Stimulated activated CD4-positive, alpha-beta T cell treated with anti-CD3 and anti-CD28 coated beads, Interleukin-12 subunit alpha, Interleukin-12 subunit beta, amount 100 ng/mL, for 48 hours (primary cell): ENCODE results near the gene NAPA.
A peak's percentile ranks its signal among the peaks of the same experiment; 100 is the strongest.

Source experiments
- DNase-seq, 3 donors: peaks; one replicate each; pipeline ENCODE4 v3.0.0-alpha.2; 2020; ENCODE audit warnings: low read depth in 2 of 3, low spot score in 1 of 3

The NAPA gene

GRCh38 chr19:47523473-47523872 is 8.6 kb upstream of the NAPA start:
- no peak for DNase-seq

GRCh38 chr19:47521473-47522180 is 6.8 kb upstream of the NAPA start:
- DNase-seq: no peak

- DNase-seq: no peak
Measured at GRCh38 chr19:47520839-47521238, 6.0 kb upstream of the NAPA start.

- no peak for DNase-seq
Measured at GRCh38 chr19:47520343-47520806, 5.5 kb upstream of the NAPA start.

- no peak for DNase-seq
Measured at GRCh38 chr19:47518854-47519253, 4.0 kb upstream of the NAPA start.

- peak; percentile 33 to 42 (median 35) for DNase-seq
Measured at GRCh38 chr19:47518139-47518538, 3.3 kb upstream of the NAPA start.

GRCh38 chr19:47514151-47514868 is 553 bp downstream of the NAPA start:
- DNase-seq: no peak

- no peak for DNase-seq
Measured at GRCh38 chr19:47512948-47513319, 1.9 kb downstream of the NAPA start.

GRCh38 chr19:47512183-47512947 is 2.5 kb downstream of the NAPA start:
- no peak for DNase-seq

GRCh38 chr19:47511681-47512080 is 3.2 kb downstream of the NAPA start:
- DNase-seq: no peak

- no peak for DNase-seq
Measured at GRCh38 chr19:47511128-47511517, 3.7 kb downstream of the NAPA start.

- DNase-seq: no peak
Measured at GRCh38 chr19:47510516-47511127, 4.2 kb downstream of the NAPA start.

- DNase-seq: no peak
Measured at GRCh38 chr19:47509973-47510372, 4.9 kb downstream of the NAPA start.

GRCh38 chr19:47509170-47509847 is 5.6 kb downstream of the NAPA start:
- DNase-seq: no peak

- DNase-seq: no peak
Measured at GRCh38 chr19:47508721-47509120, 6.1 kb downstream of the NAPA start.

- DNase-seq: no peak
Measured at GRCh38 chr19:47507924-47508553, 6.8 kb downstream of the NAPA start.

- no peak for DNase-seq
Measured at GRCh38 chr19:47507012-47507411, 7.9 kb downstream of the NAPA start.

- no peak for DNase-seq
Measured at GRCh38 chr19:47506459-47506858, 8.4 kb downstream of the NAPA start.

- DNase-seq: no peak
Measured at GRCh38 chr19:47505506-47505905, 9.4 kb downstream of the NAPA start.

- no peak for DNase-seq
Measured at GRCh38 chr19:47503826-47504150, 11.1 kb downstream of the NAPA start.
